Left ventricle myocardium superior (tissue), 1 donor: ENCODE data around the gene DRAM1. TPM values are rescaled to one million over a fixed set of nuclear protein-coding genes. Genes with fewer than 3 reads are reported as not detected.
"Not testable (repeated sequence)": the region's sequence is repeated elsewhere in the genome, so short reads cannot be mapped to it uniquely, and the experiment has no call there.

Experiments
- ATAC-seq: fragments of 200-7000 bp; cut with Tn5 transposase; one replicate; pipeline ENCODE4 v1.9.1; 2020; ENCODE audit warnings: mild to moderate bottlenecking, moderate library complexity
- DNase-seq: peaks from one replicate; pipeline ENCODE4 v3.0.0-alpha.2; 2020
- intact Hi-C: fragments of 100-400 bp; cut with micrococcal nuclease; formaldehyde crosslinking; loops from one replicate; pipeline ENCODE4 v1.11.0; 2022
- total RNA-seq: library from RNA; stranded (reverse); fragmentation: NEBNext Ultra II Directional; extraction: Animal tissue kit (Norgen Biotek cat#: 25700); gene quantifications from one replicate; pipeline ENCODE4 v1.2.1, GENCODE V29; 2021
- donor health status: DM: no; HTN: yes; CAD: no; lungs with severe emphysema.

DRAM1 gene
- total RNA-seq, 1 donor from 2014 or later = 6.2 TPM

DNA sequence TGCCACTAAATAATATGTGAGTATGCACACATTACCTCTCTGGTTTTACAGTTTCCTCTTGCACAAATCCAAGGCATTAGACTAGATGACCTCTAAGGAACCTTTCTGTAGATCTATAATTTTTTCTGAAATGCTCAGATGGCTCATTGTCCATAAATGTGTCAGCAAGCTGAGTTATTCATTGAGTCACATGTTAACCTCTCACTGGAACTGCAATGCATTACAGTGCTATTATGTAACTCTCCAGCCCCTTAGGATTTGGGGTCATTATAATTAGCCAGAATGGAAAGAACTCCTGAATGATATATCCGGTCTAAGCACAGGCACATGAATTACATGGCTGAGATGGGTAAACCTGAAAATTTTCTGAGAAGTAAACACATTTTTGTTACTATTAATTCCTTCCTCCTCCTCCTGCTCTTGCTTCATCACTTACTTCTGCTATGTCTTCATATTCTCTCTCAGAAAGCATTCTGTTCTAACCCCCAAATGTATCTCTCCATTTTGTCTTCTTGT is 20.3 kb upstream of the DRAM1 start:
- ATAC-seq = peak; percentile 81
- intact Hi-C loops = no loop called here
- no peak for DNase-seq

DNA sequence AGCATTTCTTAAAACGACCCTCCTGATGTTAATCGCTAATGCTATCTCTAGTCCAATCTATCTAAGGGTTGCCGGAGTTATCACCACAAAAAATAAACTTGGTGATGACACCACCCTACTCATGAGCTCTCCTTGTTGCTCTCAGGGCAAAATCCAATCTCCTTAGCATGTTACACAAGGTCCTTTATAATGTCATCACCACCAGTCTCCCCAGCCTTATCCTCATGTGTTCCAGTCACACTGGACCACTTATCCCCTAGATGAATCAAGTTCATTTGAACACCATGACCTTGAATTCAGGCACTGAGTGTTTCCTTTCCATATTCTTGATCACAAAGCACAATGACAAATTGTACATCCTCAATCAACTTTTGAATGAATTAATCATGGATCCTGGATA is 19.0 kb upstream of the DRAM1 start:
- DNase-seq = no peak
- no peak for ATAC-seq
- intact Hi-C loops = no loop called here

DNA sequence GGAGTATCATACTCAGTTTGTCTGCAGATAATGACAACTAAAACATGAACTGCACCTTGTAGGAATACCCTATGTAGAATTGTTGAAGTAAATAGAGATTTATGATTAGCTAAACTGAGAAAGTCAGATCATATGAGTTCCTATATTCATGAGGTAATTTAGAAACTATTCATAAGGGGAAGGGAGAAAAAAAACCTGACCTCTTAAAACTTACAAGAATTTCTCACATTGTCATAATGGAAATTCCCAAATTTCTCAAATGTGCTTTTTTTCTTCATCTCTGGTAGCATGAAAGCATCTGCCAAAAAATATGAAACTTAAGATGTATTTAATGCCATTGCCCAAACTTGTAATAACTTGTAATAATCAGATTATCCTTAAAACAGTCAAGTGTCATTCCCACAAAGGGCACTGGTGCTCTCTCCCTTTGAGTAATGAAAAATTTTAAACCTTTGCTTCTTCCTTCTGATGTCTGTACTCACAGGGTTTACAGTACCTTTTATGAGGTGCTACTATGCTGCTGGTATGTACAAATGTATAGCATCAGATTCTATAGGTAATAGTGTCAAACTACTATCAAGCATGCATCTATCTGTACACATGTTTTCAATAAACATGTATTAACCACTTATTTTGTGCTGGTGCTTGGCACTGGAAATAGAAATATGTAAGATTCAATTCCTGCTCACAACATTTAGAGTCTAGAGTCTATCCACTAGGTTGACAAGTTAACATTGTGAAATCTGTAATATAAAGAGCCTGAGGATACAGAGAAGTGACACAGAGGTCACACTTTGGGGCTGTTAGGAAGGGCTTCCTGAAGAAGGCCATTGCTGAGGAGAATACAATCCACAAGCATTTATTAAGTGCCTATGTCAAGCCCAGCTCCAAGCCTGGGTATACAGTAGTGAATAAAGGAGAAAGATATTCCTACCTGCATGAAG is 17.4 kb upstream of the DRAM1 start:
- intact Hi-C loops = no loop called here
- ATAC-seq = no peak

DNA sequence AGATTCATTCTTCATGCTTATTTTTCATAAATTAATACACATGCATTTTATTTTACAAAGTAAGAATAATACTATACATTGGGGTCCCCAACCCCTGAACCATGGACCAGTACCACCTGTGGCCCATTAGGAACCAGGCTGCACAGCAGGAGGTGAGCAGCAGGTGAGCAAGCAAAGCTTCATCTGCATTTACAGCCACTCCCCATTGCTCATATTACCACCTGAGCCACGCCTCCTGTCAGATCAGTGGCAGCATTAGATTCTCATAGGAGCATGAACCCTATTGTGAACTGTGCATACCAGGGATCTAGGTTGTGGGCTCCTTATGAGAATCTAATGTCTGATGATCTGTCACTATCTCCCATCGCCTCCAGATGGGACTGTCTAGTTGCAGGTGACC is 15.7 kb upstream of the DRAM1 start:
- intact Hi-C loops, ATAC-seq, DNase-seq: not testable (repeated sequence)

More for the DNA sequence above, 17.4 kb upstream of the DRAM1 start:
- no peak for DNase-seq

DNA sequence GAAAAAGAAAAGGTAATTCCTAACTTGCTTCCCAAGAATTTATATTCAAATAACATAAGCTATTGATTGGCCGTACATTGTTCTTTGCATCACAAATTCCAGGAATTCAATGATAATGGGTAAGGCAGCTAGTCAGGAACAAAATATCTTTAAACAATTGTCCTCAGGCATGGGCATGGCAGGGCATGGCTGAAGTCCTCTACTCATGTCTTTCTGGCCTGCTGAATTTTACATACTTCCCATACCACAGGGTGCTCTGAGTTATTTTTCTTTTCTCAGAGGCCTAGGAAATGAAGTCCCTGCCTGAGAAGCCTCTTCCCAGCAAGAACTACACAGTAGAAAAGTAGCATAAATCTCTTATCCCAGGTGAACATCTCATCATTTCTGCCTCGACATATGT is 15.1 kb upstream of the DRAM1 start:
- ATAC-seq (no peak), DNase-seq (no peak)
- intact Hi-C loops = no loop called here

DNA sequence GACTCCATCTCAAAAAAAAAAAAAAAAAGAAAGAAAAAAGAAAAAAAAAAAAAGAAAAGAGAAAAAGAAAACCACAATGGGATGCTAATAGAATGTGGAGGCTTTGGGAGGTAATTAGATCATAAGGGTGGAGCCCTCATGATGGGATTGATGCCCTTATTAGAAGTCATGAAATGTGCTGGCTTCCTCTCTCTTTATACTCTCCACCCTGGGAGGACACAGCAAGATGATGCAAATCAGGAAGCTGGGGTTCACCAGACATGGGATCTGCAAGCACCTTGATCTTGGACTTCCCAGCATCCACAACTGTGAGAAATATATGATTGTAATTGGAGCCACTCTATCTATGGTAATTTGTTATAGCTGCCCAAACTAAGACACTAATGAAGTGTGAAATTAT is 13.4 kb upstream of the DRAM1 start:
- ATAC-seq = no peak
- intact Hi-C loops = no loop called here
- DNase-seq = no peak

DNA sequence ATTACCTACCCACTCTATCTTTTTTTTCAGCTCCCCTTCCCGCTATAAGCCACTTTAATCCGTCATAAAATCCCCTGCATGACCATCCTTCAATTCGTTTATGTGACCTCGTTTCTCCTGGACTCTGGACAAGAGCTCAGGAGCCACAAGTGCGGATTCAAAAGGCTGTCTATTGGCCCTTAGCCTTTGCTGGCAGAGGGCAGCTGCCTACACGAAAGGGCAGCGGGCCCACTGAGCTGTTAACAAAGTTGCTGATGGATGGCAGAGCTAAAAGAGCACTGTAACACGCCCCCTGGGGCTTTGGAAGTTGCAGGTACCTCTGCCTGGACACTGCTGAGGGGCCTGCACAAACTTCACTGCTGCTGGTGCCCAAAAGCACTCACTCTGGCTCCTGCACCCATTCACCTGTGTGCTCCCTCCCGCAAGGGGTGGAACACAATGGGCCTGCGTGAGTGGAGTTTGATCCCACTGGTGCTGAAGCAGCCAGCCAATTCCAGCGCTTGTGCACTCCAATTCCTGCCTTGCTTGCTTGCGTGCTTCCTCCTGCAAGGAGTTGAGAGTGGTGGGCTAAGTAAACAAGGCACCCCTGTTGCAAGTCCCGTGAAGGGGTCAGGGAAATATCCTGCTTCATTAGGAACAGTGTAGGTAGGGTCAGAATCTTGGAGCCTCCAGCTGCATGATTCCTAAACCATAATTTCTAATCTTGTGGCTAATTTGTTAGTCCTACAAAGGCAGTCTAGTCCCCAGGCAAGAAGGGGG is 10.6 kb upstream of the DRAM1 start:
- ATAC-seq (no peak), DNase-seq (no peak)
- intact Hi-C loops = no loop called here

DNA sequence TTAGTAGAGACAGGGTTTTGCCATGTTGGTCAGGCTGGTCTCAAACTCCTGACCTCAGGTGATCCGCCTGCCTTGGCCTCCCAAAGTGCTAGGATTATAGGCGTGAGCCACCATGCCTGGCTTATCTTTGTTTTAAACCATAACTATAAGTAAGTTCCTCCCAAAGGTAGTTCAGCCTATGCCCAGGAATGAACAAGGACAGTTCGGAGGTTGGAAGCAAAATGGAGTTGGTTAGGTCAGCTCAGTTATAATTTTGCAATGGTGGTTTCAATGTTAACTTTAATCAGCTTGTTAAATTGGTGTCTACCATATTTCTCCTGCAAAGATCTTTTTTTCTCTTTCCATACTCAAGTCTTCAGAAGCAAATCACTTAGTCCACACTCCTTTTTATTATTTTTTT is 9.8 kb upstream of the DRAM1 start:
- DNase-seq, intact Hi-C loops, ATAC-seq: not testable (repeated sequence)

DNA sequence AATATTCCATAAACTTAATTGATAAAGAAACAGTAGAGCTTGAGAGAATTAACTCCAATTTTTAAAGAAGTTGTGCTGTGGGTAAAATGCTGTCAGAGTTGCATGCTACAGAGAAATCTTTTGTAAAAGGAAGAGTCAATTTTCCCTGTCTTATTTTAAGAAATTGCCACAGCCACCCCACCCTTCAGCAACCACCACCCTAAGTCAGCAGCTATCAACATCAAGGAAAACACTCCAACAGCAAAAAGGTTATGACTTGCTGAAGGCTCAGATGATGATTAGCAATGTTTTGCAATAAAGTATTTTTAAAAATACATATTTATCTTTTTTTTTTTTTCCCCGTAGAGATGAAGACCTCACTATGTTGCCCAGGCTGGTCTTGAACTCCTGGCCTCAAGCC is 6.5 kb upstream of the DRAM1 start:
- ATAC-seq = no peak
- intact Hi-C loops = no loop called here
- no peak for DNase-seq

DNA sequence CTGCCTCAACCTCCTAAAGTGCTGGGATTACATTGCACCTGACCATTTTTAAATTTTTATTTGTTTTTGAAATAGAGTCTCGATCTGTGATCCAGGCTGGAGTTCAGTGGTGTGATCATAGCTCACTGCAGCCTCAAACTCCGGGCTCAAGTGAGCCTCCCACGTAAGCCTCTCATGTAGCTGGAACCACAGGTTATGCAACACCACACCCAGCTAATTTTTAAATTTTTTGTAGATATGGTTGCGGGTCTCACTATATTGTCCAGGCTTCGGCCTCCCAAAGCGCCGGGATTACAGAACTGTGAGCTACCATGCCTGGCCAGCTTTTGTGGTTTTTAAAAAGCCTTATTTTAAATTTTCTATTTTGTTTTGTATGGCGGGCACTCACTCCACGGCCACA is 2.2 kb upstream of the DRAM1 start:
- DNase-seq (no peak), ATAC-seq (no peak)
- intact Hi-C loops = no loop called here

DNA sequence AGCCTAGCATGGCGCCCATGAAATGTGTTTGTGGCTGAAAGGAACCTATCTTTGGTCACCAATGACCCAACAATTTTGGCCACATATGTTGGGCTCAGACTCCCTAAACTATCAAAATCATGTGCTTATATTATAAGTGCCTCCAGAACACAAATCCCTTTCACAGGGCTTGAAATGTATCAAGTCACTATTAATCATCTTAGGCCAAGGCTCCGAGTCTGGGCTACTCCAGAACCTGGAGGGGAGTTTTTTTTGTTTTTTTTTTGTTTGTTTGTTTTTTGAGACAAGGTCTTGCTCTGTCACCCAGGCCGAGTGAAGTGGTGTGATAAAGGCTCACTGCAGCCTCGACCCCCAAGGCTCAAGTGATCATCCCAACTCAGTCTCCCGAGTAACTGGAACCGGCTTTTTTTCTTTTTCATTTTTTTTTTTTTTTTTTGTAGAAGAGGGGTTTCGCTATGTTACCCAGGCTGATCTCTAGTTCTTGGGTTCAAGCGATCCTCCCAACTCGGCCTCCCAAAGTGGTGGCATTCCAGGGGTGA is 989 bp upstream of the DRAM1 start:
- intact Hi-C loops = no loop called here
- ATAC-seq (no peak), DNase-seq (no peak)

DNA sequence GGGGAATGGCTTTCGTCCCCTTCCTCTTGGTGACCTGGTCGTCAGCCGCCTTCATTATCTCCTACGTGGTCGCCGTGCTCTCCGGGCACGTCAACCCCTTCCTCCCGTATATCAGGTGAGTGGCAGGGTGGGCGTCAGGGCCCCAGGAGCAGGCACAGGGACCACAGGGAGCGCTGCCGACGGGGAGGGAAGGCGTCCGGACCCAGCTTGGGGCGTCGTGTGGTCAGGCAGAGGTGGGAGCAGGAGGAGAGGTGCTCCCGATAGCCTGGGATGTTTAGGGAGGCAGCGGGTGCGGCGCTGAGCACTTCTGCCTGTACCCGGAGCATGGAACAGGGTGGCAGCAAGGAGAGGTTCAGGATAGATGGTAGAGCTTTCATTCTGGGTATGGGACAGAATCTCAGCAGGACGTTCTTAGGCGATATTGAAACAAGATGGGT is 444 bp downstream of the DRAM1 start:
- DNase-seq = no peak

DNA sequence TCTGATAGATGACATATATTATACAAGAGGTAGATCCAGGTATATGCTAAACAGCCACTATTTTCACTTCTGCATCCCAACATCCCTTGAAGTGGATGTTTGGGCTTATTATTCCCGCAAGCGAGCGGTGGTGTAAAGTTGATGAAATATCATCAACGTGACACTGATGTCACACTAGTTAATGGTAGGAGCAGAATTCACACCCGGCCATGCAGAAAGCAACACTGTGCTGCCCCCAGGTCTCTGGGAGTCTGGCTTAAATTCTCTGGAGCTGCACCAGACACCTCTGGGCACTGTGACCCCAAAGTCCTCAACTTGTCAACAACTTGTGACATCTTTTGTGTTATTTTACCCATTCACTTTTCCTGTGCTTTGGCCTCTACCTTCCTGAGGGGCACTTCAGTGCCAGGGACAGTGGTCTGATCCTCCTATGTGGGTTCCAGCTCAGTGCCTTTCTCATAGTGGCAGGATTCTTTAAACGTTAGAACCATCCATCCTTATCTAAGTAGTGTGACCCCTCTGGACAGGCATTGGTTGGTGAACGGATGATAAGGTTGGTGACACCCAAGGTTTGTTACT is 952 bp downstream of the DRAM1 start:
- intact Hi-C loops = no loop called here
- no peak for ATAC-seq
- no peak for DNase-seq

More for the DNA sequence above, 444 bp downstream of the DRAM1 start:
- intact Hi-C loops = no loop called here
- peak; percentile 16 for ATAC-seq

DNA sequence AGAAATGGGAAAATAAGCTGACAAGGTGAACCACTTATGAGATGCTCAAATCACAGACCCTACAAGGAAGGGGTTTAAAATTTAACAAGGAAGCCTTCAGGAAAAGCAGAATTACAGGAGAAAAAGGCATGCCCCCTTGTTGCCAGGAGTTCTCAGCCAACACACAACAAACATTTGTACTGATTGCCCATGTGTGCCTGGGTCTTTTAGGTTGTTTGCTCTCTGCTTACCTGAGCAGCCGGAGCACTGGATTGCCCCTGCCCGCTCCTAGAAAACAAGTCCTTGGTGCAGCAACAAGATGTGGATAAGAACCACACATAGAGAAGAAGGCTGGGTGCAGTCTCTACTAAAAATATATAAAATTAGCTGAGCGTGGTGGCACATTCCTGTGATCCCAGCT is 3.4 kb downstream of the DRAM1 start:
- intact Hi-C loops = no loop called here
- DNase-seq (no peak), ATAC-seq (no peak)

DNA sequence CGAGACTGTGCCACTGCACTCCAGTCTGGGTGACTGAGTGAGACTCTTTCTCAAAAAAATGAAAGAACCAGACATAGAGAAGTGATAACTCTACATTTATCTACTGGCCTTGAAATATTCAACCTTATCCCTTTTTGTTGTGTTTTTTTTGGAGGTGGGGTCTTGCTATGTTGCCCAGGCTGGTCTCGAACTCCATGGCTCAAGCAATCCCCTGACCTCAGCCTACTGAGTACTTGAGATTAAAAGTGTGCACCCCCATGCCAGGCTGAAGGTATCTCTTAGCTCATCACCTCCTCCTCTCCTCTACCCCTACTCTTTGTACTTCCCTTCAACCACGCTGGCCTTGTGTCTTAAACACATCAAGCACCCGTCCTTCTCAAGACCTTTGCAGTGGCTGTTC is 3.8 kb downstream of the DRAM1 start:
- intact Hi-C loops = no loop called here
- DNase-seq (no peak), ATAC-seq (no peak)

DNA sequence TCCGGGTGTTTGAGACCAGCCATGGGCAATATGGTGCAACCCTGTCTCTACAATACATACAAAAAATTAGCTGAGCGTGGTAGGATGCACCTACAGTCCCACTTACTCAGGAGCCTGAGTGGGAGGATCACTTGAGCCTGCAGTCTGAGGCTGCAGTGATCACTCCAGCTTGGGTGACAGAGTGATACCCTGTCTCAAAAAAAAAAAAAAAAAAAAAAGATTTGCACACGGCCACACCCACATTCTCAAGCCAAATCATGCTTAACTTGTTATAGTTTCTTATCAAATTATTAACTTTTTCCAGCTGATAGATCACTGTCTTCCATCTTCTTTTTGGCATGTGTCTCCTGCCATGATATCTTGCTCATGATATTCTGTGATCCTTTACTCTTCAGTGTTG is 6.8 kb downstream of the DRAM1 start:
- DNase-seq = no peak
- ATAC-seq = no peak
- intact Hi-C loops = no loop called here

DNA sequence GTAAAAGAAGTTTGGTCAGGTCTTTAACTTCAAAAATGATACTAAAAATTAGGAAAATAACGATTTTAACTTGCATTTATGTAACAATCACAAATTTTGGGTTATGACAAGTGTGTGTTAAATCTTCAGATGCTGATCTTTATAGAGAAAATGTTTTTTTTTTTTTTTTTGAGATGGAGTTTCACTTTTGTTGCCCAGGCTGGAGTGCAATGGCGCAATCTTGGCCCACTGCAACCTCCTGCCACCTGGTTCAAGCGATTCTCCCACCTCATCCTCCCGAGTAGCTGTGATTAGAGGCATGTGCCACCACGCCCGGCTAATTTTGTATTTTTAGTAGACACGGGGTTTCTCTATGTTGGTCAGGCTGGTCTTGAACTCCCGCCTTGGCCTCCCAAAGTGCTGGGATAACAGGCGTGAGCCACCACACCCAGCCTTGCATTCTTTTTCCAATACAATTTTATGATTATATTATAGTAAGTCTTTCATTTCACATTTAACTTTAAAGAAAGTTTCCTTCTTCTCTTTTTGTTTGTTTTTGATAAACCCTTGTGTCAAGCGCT is 7.5 kb downstream of the DRAM1 start:
- intact Hi-C loops, DNase-seq, ATAC-seq: not testable (repeated sequence)

DNA sequence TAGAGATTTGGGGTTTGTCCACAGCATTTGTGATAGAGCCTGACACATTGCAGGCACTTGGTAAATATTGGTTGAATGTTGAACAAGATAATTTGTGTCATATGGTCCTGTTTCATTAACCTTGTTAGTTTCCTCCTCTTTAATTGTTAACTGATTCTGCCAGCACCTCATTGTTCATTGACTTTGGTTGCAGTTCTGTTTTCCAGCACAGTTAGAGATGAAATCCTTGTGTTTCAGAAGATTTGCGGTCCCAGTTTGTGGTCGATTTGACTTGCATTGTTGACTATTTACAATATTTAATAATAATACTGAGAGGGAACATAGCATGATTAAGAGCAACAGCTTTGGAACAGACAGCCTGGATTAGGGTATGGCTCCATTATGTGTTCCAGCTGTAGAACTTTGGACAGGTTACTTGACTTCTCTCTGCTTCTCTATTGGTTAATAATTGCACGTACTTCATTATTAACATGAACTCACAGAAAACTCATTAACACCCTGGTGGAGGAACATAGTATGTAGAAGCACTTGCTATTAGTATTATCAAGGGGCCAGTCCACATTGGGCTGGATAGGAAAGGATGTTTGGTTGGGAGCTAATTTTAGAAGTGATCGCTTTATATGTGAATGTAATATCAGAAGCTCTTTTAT is 8.7 kb downstream of the DRAM1 start:
- ATAC-seq (no peak), DNase-seq (no peak)
- intact Hi-C loops = no loop called here
